ENCODE measurements around the gene GUSB. TPM values are rescaled to one million over a fixed set of nuclear protein-coding genes. Genes with fewer than 3 reads are reported as not detected.

Gene GUSB
- total and polyA plus RNA-seq, 4 donors: 39.8 to 68.4 (median 55.4) TPM

DNA sequence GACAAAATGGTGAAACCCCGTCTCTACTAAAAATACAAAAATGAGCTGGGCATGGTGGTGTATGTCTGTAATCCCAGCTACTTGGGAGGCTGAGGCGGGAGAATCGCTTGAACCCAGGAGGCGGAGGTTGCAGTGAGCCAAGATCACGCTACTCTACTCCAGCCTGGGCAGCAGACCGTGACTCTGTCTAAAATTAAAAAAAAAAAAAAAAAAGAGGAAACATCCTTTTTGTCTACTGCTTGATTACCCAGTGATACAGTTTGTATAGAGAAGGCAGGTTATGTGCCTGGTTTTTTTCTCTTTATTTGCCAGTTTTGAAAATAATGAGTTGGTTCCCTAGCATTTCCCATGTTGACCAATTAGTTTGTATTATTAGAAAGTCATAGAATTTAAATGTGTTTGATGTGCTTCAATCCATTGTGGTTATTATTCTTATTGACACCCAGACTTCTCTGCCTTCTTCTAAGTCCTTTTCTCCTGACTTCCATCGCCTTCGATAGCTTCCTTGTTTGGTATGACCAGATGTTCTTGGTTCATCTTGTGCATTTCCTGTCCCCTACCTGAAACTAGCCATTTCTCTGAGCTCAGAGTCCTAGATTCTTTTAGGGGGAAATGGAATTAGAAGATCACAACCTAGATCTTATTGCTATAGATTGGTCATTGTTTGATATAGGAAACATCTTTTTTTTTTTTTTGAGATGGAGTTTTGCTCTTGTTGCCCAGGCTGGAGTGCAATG lies 65.9 kb downstream of the GUSB start:
- no peak overlapping the region for H3K9ac ChIP-seq (ENCODE audit: insufficient read depth in 1 of 2, low read length in 2 of 2)
- H3K4me3 ChIP-seq: no peak overlapping the region
- TF ChIP-seq, protein P1, sequence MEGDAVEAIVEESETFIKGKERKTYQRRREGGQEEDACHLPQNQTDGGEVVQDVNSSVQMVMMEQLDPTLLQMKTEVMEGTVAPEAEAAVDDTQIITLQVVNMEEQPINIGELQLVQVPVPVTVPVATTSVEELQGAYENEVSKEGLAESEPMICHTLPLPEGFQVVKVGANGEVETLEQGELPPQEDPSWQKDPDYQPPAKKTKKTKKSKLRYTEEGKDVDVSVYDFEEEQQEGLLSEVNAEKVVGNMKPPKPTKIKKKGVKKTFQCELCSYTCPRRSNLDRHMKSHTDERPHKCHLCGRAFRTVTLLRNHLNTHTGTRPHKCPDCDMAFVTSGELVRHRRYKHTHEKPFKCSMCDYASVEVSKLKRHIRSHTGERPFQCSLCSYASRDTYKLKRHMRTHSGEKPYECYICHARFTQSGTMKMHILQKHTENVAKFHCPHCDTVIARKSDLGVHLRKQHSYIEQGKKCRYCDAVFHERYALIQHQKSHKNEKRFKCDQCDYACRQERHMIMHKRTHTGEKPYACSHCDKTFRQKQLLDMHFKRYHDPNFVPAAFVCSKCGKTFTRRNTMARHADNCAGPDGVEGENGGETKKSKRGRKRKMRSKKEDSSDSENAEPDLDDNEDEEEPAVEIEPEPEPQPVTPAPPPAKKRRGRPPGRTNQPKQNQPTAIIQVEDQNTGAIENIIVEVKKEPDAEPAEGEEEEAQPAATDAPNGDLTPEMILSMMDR (IDR thresholded peaks at IDR 0.05; ENCODE audit: control extremely low read depth, extremely low read depth): no peak
- 82 to 90% methylated on average over 8 of the region's 8 CpGs for WGBS, 2 donors
- H3K27ac ChIP-seq (ENCODE audit: low read depth in 1 of 2, low read length in 1 of 2): no peak overlapping the region
- DNase-seq (no peak), ATAC-seq (ENCODE audit: insufficient read depth, low FRiP score) (no peak)
- H3K9me3 ChIP-seq (ENCODE audit: control insufficient read depth in 4 of 4, insufficient read depth in 3 of 4, low read length in 3 of 4): no peaks in the 10 kb centered on the region
- peaks cover 0 to 1% (median 0%) of the 10 kb centered on the region in 5 donors for H3K4me1 ChIP-seq (ENCODE audit: control insufficient read depth in 5 of 5, insufficient read depth in 5 of 5, low read length in 5 of 5)
- H3K36me3 ChIP-seq (ENCODE audit: control insufficient read depth in 4 of 4, insufficient read depth in 4 of 4, low read length in 4 of 4): peaks cover 0 to 3% (median 0%) of the 10 kb centered on the region in 4 donors
- no peaks in the 10 kb centered on the region for H3K27me3 ChIP-seq (ENCODE audit: control insufficient read depth in 3 of 3, insufficient read depth in 3 of 3, low read length in 2 of 3)

DNA sequence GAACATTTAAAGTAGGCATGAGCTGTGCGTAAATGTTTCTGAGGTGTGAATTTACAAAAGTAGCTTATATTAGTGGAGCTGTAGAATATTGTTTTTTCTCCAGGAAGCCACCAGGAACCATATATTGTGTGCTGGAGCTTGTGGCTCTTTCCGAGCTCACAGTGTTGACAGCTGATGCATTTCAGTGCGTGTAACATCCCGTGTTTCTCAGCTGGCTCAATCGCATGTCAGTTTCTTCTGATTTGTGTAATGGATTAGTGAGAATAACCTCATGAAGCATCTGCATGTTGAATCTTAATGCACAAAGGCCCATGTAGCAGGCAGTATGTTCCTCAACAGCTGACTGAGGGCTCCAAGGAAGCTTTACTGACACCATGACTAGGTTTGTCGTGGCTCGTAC lies 69.8 kb downstream of the GUSB start:
- Histone ChIP-seq H3K36me3 (ENCODE audit: control insufficient read depth in 4 of 4, insufficient read depth in 4 of 4, low read length in 4 of 4) (peaks cover 0 to 2% (median 0%) of the 10 kb centered on the region in 4 donors), H3K4me1 (ENCODE audit: control insufficient read depth in 5 of 5, insufficient read depth in 5 of 5, low read length in 5 of 5) (peaks cover 0 to 16% (median 0%) of the 10 kb centered on the region in 5 donors), H3K27ac (ENCODE audit: low read depth in 1 of 2, low read length in 1 of 2) (peak overlapping the region in 1 of 2 donors; percentile 63), H3K9me3 (ENCODE audit: control insufficient read depth in 4 of 4, insufficient read depth in 3 of 4, low read length in 3 of 4) (no peaks in the 10 kb centered on the region), H3K27me3 (ENCODE audit: control insufficient read depth in 3 of 3, insufficient read depth in 3 of 3, low read length in 2 of 3) (no peaks in the 10 kb centered on the region), H3K4me3 (no peak overlapping the region), H3K9ac (ENCODE audit: insufficient read depth in 1 of 2, low read length in 2 of 2) (no peak overlapping the region)
- TF ChIP-seq, protein P1 (IDR thresholded peaks at IDR 0.05; ENCODE audit: control extremely low read depth, extremely low read depth): no peak
- ATAC-seq (ENCODE audit: insufficient read depth, low FRiP score): no peak
- WGBS, 2 donors: 94% methylated on average over 7 of the region's 7 CpGs
- no peak for DNase-seq

Small RNA genes lying within 50 kb of the gene (small RNA-seq; reads per million reads assigned to genes)
- not detected for gene AC073261.1 (ENCODE audit: low replicate concordance)

Other genes starting within 250 kb of the GUSB start
- 10 to 100 TPM; 33.6 to 36.8 TPM for gene VKORC1L1, start 109.1 kb downstream of the GUSB start, total RNA-seq
- gene VKORC1L1, start 109.1 kb downstream of the GUSB start, polyA plus RNA-seq: 10 to 100 TPM; 15.1 to 15.2 TPM
- gene ASL, start 93.6 kb upstream of the GUSB start, total RNA-seq: 10 to 100 TPM; 24.9 to 85.1 TPM
- gene ASL, start 93.6 kb upstream of the GUSB start, polyA plus RNA-seq: 10 to 100 TPM; 56.4 to 60.4 TPM
- gene CRCP, start 132.6 kb upstream of the GUSB start, total RNA-seq: 10 to 100 TPM; 39.4 to 43.0 TPM
- 10 to 100 TPM; 18.9 to 25.4 TPM for gene CRCP, start 132.6 kb upstream of the GUSB start, polyA plus RNA-seq
- gene TPST1, start 223.1 kb upstream of the GUSB start, total RNA-seq: 10 to 100 TPM; 34.6 to 56.7 TPM
- 10 to 100 TPM in 1 of 2 donors, 1 to 10 TPM in 1; 7.2 to 34.4 TPM for gene TPST1, start 223.1 kb upstream of the GUSB start, polyA plus RNA-seq